Measurements from ENCODE around the gene TTLL9.

DNA sequence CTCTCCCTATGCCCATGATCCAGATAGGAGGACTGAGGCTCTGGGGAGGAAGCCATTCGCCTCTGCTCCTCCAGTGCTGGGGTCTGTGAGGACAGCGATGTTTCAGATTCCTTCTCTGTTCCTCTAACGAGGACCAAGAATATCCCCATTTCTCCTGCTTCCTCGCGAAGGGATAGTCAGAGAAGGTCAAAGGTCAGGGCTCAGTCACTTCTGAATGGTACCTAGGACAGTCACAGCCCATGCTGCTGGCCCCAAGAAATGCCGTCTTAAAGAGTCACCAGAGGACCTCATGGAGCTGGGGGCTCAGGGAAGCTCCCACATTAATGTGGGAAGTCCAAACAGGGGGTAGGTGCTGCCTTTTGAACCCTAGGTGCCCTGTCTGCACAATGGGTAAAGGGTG, 27.1 kb upstream of the TTLL9 start:
- TF ChIP-seq, protein P1, sequence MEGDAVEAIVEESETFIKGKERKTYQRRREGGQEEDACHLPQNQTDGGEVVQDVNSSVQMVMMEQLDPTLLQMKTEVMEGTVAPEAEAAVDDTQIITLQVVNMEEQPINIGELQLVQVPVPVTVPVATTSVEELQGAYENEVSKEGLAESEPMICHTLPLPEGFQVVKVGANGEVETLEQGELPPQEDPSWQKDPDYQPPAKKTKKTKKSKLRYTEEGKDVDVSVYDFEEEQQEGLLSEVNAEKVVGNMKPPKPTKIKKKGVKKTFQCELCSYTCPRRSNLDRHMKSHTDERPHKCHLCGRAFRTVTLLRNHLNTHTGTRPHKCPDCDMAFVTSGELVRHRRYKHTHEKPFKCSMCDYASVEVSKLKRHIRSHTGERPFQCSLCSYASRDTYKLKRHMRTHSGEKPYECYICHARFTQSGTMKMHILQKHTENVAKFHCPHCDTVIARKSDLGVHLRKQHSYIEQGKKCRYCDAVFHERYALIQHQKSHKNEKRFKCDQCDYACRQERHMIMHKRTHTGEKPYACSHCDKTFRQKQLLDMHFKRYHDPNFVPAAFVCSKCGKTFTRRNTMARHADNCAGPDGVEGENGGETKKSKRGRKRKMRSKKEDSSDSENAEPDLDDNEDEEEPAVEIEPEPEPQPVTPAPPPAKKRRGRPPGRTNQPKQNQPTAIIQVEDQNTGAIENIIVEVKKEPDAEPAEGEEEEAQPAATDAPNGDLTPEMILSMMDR (IDR thresholded peaks at IDR 0.05) = no peak
- no peak for TF ChIP-seq POLR2A (IDR thresholded peaks at IDR 0.05)

Measured in lower leg skin (tissue), 3 donors.